Retina (tissue), 1 donor: ENCODE data around the gene FARSA.
A peak's percentile ranks its signal among the peaks of the same experiment; 100 is the strongest.
"Not testable (repeated sequence)": the region's sequence is repeated elsewhere in the genome, so short reads cannot be mapped to it uniquely, and the experiment has no call there.

ENCODE experiments used
- DNase-seq: peaks from one replicate; pipeline ENCODE4 v3.0.0-alpha.2; 2016

Gene FARSA

DNA sequence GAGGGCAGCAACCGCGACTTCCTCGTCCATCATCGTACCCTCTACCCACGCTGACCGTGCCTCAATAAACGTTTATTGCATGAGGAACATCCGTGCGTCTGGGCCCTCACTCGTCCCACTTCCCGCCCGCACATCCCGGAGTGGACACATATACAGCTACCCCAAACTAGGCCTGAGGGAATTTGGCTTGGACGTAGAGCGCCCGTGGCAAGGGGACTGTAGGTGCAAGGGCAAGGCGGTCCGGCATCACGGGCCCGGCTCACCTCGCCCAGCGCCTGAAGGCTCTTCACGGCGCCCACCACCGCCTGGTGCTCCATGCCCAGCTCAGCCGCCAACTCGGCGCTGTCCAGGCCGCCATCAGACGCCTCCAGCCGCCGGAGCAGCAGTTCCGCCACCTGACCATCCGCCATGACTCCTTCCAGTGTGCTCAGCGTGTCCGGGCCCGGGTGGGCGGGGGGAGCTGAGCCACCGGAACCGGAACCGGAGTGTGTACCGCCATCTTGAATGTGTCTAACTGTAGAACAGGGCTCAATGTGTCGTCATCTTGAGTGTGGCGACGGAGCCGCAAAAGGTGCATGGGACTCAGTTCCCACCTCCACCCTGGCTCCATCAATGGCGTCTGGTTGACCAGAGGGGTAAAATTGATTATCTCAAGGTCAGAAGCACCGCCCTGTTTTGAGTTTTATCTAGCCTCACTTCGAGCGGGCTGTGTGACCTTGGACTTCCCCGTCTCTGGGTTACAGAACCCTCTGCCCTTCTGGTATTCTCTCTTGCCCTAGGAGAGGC lies at the start of gene FARSA:
Gene FARSA, minus strand, starts transcription at position 425 of the 786 bp plus-strand sequence. Its CDS starts 15 bp downstream, at position 410.
- DNase-seq = peak; percentile 92

- DNase-seq = no peak
These were observed 49.6 kb upstream of the FARSA start for GRCh38 chr19:12983091-12983490.

GRCh38 chr19:12982648-12983047 lies 49.1 kb upstream of the FARSA start:
- DNase-seq = no peak

- DNase-seq = no peak
These were observed 46.5 kb upstream of the FARSA start for GRCh38 chr19:12979974-12980373.

- DNase-seq = not testable (repeated sequence)
These were observed 42.6 kb upstream of the FARSA start for GRCh38 chr19:12976109-12976508.

- DNase-seq = no peak
These were observed 41.8 kb upstream of the FARSA start for GRCh38 chr19:12975221-12975741.

DNA sequence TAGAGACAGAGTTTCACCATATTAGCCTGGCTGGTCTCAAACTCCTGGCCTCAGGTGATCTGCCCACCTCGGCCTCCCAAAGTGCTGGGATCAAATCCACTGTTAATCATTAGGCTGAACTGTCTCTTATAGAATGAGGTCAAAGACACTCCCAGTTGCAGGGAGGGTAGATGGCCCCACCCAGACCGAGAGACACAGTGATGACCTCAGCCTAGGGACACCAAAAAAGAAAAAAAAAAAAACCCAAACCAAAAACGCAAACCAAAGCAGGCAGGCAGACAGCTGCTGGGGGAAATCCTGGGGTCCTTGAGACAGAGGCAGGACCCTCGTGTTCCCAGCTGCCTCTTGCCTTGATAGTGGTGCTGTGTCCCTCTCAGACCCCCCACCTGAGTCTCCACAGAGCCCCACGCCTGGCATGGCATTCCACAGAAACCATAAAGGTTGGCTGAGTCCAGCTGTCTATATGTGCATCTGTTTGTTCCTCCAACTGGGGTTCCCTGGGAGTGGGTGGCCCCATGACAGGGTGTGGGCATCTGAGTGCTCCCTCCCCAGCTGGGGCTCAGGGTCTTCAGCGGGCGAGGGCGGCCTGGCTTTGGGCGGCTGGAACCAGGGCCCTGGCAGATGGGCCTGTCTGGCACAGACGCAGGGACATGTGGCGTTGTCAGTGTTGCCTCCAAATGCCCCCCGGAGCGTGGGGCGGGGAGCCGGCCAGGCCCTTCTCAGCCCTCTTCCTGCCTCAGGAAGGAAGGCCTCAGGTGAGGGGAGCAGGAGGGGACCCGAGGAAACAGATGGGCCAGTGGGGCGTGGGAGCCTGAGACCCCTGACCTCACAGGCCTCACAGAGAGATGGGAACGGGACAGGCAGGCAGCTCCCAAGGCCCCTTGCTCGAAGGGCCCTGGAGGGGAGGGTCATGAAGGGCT lies 41.0 kb upstream of the FARSA start:
- no peak for DNase-seq

GRCh38 chr19:12973236-12973635 lies 39.7 kb upstream of the FARSA start:
- no peak for DNase-seq

DNA sequence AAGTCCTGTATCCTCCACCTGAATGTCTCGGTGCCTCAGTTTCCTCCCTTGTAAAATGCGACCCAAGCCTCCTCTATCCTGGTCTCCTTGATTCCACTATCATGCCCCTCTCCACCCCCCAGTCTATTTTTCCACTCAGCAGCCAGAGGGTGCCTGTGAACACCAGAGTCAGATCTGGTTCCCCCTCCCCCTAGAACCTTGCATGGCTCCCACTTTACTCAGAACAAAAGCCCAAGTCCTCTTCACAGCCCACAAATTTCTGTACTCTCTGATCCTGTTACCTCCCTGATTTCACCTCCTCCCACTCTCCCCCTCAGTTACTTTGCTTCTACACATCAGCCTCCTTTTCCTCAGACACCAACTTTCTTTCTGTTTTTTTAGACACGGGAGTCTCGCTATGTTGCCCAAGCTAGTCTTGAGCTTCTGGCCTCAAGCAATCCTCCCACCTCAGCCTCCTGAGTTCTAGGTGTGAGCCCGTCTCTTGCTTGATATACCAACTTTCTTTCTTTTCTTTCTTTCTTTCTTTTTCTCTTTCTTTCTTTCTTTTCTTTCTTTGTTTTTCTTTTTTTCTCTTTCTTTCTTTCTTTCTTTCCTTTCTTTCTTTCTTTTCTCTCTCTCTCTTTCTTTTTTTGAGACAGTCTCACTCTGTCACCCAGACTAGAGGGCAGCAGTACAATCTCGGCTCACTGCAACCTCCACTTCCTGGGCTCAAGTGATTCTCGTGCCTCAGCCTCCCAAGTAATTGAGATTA lies 36.7 kb upstream of the FARSA start:
- DNase-seq = no peak

- no peak for DNase-seq
These were observed 35.9 kb upstream of the FARSA start, which contains the start of gene DAND5 for GRCh38 chr19:12969292-12969988. TSS of gene DAND5 (plus strand) at chr19:12969576. CDS start at chr19:12969661, 85 bp downstream.

DNA sequence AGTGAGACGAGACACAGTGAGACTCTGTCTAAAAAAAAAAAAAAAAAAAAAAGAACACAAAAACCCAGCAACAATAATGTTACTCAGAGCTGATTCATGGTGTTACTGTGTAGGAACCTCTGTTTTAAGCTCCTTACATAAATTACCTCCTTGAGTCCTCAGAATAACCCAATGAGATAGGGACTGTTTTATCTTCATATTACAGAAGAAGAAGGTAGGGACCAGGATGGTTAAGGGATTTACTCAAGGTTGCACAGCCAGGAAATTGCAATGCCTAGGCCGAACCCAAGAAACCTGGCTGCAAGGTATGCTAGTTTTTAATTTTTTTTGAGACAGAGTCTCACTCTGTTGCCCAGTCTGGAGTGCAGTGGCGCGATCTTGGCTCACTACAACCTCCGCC lies 34.4 kb upstream of the FARSA start:
- DNase-seq = no peak

DNA sequence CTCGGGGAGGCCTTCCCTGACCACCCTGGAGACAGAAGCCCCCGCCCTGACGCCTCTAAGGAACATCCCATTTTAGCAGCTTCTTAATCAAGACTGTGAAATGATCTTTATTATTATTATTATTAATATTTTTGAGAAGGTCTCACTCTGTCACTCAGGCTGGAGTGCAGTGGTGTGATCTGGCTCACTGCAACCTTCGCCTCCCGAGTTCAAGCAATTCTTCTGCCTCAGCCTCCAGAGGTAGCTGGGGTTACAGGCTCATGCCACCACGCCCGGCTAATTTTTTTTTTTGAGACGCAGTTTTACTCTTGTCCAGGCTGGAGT lies 32.3 kb upstream of the FARSA start:
- DNase-seq = no peak

- peak; percentile 94 for DNase-seq
These were observed 31.7 kb upstream of the FARSA start for GRCh38 chr19:12965017-12965811.

DNA sequence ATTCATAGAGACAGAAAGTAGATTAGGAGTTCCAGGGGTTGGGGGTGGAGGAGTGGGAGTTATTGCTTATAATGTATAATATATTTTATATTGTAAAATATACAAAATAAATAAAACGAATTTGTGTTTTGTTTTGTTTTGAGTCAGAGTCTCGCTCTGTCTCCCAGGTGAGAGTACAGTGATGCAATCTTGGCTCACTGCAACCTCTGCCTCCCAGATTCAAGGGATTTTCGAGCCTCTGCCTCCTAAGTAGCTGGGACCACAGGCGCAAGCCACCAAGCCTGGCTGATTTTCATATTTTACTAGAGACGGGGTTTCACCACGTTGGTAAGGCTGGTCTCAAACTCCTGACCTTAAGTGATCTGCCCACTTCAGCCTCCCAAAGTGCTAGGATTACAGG lies 26.0 kb upstream of the FARSA start:
- no peak for DNase-seq

- not testable (repeated sequence) for DNase-seq
These were observed 24.0 kb upstream of the FARSA start for GRCh38 chr19:12957389-12957952.

- peak; percentile 93 for DNase-seq
These were observed 23.2 kb upstream of the FARSA start, which contains the start of gene GADD45GIP1 for GRCh38 chr19:12956446-12957388. TSS of gene GADD45GIP1 (minus strand) at chr19:12957223. CDS start at chr19:12957212, 11 bp downstream.

- no peak for DNase-seq
These were observed 22.5 kb upstream of the FARSA start for GRCh38 chr19:12955996-12956395.

- DNase-seq = not testable (repeated sequence)
These were observed 22.1 kb upstream of the FARSA start for GRCh38 chr19:12955575-12955974.

GRCh38 chr19:12954612-12954962 lies 21.1 kb upstream of the FARSA start:
- DNase-seq = no peak
